CD1c-positive myeloid dendritic cell (primary cell): ENCODE data around the gene ZSWIM8.
"Not testable (repeated sequence)": the region's sequence is repeated elsewhere in the genome, so short reads cannot be mapped to it uniquely, and the experiment has no call there.

Source experiments
- DNase-seq: peaks from one replicate; pipeline ENCODE4 v3.0.0-alpha.2; 2016; ENCODE audit errors: extremely low spot score

Gene ZSWIM8

DNA sequence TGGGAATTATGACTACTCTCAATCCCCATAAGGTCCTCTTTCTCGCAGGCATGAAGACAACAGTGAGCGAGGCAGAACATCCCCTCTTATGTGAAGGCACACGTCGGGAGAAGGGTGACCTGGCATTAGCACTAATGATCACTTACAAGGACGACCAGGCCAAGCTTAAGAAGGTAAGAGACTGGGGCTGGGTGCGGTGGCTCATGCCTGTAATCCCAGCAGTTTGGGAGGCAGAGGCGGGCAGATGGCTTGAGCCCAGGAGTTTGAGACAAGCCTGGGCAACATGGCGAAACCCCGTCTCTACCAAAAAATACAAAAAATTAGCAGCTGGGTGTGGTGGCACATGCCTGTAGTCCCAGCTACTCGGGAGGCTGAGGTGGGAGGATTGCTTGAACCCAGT lies 10.1 kb downstream of the ZSWIM8 start:
- DNase-seq: not testable (repeated sequence)

DNA sequence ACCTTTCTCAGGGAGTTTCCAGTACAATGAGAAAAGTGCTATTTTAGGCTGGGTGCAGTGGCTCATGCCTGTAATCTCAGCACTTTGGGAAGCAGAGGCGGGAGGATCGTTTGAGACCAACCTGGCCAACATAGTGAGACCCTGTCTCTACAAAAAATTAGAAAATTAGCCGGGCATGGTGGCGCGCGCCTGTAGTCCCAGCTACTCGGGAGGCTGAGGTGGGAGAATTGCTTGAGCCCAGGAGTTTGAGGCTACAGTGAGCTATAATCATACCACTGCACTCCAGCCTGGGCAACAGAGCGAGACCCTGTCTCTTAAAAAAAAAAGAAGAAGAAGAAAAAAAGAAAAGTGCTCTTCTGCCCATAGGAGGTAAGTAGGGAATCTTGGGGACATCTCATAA lies 10.6 kb downstream of the ZSWIM8 start:
- not testable (repeated sequence) for DNase-seq

DNA sequence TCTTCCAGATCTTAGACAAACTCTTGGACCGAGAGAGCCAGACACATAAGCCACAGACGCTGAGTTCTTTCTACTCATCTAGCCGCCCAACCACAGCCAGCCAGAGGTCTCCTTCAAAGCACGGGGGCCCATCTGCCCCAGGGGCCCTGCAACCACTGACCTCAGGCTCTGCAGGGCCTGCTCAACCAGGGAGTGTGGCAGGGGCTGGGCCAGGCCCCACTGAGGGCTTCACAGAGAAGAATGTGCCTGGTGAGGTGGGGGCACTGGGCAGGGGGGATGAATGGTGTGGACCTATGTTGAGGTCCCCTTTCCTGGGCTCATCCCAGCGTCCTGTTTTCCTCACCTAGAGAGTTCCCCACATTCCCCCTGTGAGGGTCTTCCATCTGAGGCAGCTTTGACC lies 11.4 kb downstream of the ZSWIM8 start:
- DNase-seq: no peak

DNA sequence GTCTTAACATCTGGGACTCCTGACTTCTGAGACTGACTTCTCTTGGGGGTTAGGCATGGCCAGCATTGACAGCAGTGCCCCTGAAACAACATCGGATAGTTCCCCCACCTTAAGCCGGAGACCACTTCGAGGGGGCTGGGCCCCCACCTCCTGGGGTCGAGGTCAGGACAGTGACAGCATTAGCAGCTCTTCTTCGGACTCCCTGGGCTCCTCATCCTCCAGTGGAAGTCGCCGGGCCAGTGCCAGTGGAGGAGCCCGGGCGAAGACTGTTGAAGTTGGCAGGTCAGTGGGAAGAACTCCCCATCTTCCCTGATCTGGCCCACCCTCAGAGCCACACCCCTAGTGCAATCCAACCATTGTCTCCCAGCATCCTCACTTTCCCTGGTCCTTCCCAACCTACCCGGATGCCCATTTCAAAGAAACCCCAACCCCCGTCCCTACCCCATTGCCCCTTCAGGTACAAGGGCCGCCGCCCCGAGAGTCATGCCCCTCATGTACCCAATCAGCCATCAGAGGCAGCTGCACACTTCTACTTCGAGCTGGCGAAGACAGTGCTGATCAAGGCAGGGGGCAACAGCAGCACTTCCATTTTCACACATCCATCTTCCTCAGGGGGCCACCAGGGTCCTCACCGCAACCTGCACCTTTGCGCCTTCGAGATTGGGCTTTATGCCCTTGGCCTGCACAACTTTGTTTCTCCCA lies 12.1 kb downstream of the ZSWIM8 start:
- no peak for DNase-seq

DNA sequence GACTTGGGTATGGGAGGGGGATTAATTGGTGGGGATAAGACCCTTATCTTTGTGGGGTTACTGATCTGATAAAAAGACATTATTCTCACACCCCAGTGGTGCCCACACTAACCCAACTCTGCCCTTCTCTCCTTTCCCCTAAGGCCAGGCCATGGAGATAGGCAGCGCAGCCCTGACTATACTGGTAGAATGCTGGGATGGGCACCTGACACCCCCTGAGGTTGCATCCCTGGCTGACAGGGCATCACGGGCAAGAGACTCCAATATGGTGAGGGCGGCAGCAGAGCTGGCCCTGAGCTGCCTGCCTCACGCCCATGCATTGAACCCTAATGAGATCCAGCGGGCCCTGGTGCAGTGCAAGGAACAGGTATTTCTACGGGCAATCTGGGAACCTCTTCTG lies 12.7 kb downstream of the ZSWIM8 start:
- no peak for DNase-seq

DNA sequence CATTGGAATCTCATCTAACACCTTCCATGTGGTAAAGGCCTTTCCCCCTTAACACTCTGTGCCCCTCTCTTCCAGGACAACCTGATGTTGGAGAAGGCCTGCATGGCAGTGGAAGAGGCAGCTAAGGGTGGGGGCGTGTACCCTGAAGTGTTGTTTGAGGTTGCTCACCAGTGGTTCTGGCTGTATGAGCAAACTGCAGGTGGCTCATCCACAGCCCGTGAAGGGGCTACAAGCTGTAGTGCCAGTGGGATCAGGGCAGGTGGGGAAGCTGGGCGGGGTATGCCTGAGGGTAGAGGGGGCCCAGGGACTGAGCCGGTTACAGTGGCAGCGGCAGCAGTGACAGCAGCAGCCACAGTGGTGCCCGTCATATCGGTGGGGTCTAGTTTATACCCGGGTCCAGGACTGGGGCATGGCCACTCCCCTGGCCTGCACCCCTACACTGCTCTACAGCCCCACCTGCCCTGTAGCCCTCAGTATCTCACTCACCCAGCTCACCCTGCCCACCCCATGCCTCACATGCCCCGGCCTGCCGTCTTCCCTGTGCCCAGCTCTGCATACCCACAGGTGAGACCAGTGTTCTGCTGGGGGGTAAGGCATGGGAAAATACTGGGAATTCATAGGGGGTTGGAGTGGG lies 13.6 kb downstream of the ZSWIM8 start:
- no peak for DNase-seq

DNA sequence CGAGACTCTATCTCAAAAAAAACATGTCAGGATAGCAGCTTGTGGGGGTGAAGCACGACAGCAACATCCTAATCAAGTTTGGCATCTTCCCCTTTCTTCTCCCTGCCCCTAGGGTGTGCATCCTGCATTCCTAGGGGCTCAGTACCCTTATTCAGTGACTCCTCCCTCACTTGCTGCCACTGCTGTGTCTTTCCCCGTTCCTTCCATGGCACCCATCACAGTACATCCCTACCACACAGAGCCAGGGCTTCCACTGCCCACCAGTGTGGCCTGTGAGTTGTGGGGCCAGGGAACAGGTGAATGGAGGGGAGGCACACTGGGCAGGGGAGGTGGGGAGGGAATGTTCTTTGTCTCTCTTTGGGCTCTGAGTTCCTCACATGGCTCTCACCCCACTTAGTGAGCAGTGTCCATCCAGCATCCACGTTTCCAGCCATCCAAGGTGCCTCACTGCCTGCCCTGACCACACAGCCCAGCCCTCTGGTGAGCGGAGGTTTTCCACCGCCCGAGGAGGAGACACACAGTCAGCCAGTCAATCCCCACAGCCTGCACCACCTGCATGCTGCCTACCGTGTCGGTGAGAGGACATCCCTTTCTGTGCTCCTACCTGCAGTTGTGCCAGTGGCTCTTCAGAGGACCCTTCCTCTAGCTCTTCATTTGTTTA lies 14.6 kb downstream of the ZSWIM8 start:
- DNase-seq: no peak

DNA sequence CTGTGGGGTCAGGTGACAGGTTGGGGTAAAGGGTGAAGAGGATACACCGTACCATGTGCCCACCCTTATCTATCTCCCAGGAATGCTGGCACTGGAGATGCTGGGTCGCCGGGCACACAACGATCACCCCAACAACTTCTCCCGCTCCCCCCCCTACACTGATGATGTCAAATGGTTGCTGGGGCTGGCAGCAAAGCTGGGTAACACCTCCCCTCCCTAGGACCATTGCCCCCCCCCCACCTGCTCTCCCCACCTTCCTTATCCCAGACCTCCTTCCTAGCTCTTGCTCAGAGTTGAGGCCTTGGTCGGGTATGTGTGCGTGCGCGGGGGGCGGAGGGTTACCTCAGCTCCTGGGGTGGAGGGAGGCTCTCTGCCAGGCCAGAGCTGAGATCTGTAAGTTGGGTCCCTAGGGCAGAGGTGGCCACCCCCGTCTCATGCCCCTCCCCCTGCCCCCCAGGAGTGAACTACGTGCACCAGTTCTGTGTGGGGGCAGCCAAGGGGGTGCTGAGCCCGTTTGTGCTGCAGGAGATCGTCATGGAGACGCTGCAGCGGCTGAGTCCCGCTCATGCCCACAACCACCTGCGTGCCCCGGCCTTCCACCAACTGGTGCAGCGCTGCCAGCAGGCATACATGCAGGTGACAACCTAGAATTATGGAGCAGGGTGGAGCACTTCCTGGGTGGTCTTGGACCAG lies 15.3 kb downstream of the ZSWIM8 start:
- DNase-seq: no peak

DNA sequence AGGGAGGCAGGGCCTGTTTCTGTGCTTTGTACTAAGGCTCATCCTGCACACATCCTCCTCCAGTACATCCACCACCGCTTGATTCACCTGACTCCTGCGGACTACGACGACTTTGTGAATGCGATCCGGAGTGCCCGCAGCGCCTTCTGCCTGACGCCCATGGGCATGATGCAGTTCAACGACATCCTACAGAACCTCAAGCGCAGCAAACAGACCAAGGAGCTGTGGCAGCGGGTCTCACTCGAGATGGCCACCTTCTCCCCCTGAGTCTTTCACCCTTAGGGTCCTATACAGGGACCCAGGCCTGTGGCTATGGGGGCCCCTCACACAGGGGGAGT lies 15.8 kb downstream of the ZSWIM8 start:
- DNase-seq: no peak

DNA sequence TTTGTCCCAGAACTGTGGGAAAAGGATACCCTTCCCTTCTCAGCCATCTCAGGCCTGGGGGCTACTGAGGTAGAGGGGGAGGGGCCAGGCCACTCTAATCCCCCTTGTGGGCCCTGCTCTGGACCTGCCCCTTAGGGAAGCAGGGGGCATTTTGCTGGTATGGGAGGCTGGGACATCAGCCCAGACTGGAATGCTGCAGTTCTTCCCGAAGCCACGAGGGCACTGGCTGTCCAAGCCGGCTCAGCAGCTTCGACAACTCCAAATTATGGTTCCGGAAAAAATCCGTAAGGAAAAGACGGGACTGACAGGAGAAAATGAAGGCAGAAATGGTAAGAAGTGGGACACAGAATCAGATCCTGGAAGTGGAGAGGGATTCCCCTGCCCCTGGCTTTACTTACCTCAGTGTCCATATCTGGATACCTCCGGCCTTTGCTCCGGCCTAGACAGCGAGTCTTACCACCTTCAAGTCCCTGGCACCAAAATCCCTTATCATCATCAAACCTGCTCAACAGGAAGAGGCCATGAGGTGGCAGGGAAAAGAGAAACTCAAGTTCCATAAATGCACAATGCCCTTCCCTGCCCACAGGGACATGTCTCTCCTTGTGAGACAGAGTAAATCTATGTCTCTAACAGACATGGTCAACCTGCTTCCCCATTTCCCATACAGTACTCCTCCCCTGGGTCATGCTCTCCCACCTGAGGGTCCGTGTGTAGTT lies 17.0 kb downstream of the ZSWIM8 start:
- DNase-seq: no peak

DNA sequence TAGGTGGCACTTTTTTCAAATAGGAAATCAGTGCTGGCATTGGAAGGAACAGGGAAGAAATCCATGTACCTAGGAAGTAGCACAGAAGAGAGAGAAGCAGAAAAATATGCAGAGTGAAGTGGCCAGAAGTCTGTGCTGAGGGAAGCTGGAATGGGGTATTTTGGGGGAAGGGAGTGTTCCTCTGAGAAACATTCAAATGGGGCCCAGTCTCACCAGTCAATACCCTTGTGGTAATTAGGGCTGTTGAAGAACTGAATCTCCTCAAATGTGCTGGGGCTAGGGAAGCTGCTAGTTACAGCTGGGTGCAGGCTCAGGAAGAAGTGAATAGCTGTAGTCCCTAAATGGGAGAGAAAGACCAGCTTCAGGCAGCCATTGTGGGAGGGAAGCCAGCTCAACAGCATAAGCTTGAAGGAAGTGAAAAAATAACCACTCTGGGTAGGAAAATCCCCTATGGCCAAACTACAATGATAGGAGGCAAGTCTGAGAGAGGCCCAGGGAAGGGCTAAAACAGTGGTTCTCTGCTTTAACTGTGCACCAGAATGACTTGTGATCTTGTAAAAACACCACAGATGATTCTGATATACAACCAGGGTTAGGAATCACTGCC lies 18.4 kb downstream of the ZSWIM8 start:
- peak; percentile 67 for DNase-seq

DNA sequence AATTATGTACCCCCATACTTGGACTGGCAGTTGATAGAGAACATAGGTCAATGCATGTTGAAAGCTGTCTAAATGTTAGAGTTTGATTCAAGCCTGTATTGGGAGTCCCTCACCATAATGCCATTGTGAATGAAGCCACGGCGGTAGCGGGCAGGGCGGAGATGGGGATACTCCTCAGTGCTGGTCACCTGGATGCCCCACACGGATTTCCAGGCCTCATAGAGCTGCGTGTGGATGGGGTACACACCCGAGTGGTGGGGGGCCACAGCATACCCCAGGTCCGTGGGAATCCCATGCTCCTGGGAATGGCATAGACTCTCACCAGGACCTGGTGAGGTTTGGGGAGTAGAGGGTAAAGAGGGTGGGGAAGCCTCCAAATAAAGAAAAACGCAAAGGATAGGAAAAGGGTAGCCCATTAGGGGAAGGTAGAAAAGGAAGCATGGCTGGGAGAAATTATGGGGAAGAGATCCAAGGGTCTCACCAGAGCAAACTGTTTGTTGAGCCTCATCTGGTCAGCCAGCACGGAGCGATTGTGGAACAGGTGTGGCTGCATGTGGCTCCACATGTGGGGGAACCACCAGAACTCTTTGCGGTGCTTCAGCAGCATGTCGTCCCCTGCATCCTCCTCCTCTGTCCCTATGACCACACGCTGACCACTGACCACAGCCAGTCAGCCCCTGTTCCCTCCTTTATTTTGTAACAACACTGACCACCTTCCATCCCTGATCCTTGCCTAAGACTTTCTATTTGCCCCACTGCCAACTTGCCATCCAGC lies 21.0 kb downstream of the ZSWIM8 start:
- DNase-seq: no peak

DNA sequence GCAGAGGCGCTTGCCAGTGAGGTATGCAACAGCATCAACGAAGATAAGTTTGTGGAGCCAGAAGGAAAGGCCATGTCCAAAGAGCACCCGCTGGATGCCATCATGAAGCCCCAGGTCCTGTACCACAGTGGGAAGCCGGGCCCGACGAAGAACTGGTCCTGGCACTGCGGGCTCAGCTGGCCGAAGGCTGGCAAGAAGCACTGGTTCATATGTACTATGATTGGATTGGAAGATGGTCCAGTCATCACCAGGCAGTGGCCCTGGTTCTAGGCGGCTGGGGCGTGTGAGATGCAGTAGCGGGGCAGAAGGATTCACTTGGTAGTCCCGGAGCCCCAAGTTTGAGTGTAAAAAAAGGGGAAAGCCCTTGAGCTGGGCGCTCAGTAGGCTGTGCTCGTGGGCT lies 22.1 kb downstream of the ZSWIM8 start:
- no peak for DNase-seq

DNA sequence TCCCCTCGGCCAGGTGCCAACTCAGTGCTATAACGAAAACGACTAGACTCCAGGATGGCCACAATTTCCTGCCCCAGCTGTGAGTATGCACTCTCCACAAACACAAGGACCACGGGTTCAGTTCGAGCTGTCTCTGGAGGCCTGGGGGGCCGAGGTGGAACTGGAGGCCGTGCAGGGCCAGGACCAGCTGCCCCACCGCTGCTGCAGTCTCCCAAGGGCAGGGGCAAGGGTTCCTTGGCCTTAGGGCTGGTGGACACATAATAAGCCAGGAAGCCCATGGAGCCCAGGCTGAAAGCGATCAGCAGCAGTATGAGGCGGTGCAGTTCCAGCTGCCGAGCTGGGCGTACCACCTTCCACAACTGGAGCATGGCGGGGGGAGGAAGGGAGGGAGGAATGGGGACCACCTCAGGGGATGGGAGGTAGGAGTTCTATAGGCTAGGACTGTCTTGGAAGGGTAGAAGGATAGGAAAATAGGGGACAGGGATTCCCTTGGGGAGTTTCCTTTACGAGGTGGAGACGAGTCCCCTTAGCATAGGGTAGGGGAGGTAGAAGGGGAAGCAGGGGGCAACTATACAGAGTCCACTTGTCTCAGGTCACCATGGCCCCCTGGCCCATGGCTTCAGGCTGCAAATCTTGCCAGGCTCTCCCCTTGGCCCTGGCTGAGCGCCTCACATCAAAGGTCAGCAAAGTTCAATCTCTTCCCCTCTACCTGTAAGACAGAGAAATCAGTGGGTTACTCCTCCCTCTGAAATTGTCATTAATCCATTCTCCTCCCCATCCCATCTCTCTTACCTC lies 22.8 kb downstream of the ZSWIM8 start:
- DNase-seq: no peak

DNA sequence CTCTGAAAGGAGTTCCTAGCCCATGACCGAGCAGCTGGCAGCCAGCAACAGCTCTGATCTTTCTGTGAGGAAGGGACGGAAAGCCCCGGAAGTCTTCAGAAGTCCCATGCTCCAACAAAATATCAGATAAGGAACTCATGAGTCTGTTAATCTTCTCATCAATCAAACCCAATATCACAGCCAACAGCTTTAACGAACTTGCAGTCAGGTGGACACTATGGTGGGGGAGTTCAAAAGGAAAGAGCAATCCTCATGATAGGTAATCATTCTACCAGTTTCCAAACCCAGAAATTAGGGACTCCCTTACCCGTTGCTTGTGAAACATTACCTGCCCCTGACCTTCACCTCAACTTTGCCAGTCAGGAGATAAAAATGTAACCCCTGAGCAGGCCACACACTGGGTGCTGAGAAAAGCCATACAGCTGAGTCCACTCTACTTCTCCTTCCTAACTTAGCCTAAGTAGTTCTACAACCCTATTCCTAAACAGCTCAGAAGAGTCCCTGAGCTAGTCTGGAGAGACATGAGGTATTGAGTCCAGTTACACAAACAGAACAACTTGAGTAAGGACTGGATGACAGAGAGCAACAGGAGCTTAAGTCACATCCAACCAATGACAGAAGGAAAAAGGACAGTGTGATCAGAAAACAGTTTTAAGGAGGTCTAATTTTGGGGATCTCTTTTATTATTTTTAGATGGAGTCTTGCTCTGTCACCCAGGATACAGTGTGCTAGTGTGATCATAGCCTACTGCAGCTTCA lies 23.8 kb downstream of the ZSWIM8 start:
- DNase-seq: no peak

DNA sequence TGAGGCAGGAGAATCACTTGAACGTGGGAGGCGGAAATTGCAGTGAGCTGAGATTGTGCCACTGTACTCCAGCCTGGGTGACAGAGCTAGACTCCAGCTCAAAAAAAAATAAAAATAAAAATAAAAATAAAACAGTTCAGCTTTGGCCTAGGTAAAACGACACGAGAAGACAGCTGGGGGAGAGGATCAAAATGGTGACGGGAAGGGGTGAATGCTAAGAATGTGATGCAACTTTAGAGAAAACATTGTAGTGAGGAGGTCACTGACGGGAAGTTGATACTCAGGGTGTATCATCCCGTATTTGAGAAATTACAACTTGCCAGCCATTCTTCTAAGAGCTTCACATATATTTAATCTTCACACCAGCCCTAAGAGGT lies 24.9 kb downstream of the ZSWIM8 start:
- DNase-seq: peak; percentile 34

DNA sequence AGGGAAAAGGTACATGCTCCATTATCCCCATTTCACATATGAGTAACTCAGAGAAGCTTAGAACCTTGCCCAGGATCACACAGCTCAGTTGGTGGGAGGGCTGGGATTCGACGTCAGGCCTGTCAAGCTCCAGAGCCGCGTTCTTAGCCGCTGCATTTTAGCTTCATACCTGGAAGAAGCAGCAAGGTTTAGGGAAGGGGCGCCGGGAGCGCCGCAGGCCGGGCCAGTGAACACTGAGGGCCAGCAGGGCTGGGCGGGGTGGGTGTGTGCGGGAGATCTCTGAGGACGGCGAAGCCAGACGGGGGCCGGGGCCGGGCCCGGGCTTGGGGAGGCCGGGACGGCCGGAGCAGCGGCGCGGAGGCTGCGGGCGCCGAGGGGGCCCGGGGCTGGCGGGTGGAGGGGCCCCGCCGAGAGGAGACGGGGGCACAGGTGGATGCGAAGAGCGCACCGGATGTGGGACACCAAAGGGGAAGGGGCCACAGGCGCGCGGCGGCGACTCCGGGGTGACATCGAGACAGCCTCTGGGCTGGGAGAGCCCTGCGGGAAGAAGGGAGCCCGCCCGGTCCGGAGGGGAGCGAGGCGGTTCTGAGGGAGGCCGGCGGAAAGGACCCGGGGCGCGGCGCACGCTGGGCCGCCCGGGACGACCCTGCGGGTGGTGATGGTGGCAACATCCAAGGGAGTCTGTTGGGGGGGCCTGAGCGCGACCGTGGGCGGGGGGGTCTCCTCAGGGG lies 25.5 kb downstream of the ZSWIM8 start:
- peak; percentile 38 for DNase-seq

DNA sequence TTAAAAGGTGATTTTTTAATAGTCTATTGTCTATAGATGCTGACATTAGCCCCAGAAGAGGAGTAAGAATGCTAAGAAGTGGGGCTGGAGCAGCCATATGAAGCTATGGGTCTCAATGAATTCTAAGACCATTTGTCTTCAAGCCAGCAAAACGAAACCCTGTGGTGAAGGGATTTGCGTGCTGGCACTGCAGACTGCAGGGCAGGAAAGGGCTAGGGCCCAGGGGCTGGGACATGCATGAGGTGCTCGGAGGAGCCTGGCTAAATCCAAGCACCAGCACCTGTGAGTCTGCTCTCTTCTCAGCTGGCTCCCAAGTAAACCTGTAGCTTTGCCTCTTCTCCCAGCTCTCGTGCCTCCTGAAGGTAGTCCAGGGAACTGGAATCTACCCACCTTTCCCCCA lies 27.3 kb downstream of the ZSWIM8 start:
- DNase-seq: no peak

DNA sequence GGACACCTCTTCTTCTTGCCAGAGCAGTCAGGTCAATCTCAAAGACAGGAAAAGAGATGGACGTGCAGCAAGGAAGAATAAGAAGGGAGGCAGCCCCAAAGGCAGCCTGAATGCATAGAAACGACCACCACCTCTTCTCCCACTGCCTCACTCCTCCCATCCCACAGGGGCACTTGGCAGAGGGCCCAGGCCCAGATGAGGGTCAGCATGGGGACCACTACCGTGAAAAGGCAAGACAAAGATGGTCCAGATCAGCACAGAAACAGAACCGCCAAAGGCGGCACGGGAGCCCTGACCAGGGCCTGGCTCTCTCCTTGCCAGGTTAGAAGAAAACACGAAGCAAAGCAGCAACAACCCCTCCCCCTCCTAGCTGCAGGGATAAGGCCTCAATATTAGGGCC lies 27.9 kb downstream of the ZSWIM8 start:
- no peak for DNase-seq
